GM19035 (cell line): Measurements from ENCODE around the gene DHH.
"Not testable (repeated sequence)": the region's sequence is repeated elsewhere in the genome, so short reads cannot be mapped to it uniquely, and the experiment has no call there.

Experiments
- ATAC-seq: cut with Tn5 transposase; IDR thresholded peaks from one replicate; pipeline ENCODE4 v1.9.1; 2021; ENCODE audit not compliant: unreplicated experiment

Gene DHH

GRCh38 chr12:49079793-49080192 is 14.8 kb downstream of the DHH start:
- no peak for ATAC-seq

- no peak for ATAC-seq
Observed at GRCh38 chr12:49070971-49071370, 23.6 kb downstream of the DHH start.

- peak; percentile 98 for ATAC-seq
Observed at GRCh38 chr12:49069507-49070346, 24.9 kb downstream of the DHH start, which contains the start of gene RHEBL1. Gene RHEBL1 (minus strand): TSS chr12:49069979. CDS start chr12:49069785, 194 bp downstream.

DNA sequence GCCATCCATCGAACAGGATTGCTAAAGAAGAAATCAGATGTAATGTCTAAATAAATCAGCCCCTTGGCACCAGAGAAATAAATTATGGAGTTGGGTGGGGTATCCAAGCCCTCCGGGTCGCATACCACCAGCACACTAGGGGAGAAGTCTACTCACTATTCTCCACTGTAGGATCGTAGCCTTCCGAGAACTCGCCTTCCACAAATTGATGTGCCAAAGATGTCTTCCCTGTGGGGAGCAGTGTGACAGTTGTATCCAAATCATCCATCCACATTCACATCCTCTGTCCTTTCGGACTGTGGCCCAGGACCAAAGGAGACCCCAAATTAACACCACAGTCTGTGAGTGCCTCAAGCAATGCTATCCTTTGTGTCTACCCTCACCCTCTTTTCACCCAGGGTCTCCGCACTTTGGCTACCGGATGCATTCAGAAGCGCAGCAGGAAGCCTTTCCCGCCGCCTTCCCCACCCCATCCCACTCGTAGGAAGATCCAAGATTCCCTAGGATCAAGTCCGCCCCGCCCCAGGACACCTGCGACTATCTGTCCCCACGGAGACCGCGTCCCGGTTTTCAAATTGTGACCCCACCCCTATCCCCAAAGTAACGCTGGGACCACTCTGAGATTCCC is 25.6 kb downstream of the DHH start:
- ATAC-seq, result no peak

GRCh38 chr12:49066120-49066519 is 28.5 kb downstream of the DHH start:
- ATAC-seq, result no peak

GRCh38 chr12:49064767-49065152 is 29.8 kb downstream of the DHH start:
- ATAC-seq, result no peak

DNA sequence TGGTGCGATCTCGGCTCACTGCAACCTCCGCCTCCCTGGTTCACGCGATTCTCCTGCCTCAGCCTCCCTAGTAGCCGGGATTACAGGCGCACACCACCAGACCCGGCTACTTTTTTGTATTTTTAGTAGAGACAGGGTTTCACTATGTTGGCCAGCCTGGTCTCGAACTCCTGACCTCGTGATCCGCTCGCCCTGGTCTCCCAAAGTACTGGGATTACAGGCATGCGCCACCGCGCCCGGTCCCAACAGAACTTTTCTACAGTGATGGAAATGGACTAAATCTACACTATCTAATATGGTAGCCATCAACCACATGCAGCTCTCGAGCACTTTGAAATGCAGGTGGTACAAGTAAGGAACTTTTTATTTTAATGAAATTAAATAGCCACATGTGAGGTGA is 32.7 kb downstream of the DHH start:
- not testable (repeated sequence) for ATAC-seq

- no peak for ATAC-seq
Observed at GRCh38 chr12:49061157-49061650, 33.4 kb downstream of the DHH start.

DNA sequence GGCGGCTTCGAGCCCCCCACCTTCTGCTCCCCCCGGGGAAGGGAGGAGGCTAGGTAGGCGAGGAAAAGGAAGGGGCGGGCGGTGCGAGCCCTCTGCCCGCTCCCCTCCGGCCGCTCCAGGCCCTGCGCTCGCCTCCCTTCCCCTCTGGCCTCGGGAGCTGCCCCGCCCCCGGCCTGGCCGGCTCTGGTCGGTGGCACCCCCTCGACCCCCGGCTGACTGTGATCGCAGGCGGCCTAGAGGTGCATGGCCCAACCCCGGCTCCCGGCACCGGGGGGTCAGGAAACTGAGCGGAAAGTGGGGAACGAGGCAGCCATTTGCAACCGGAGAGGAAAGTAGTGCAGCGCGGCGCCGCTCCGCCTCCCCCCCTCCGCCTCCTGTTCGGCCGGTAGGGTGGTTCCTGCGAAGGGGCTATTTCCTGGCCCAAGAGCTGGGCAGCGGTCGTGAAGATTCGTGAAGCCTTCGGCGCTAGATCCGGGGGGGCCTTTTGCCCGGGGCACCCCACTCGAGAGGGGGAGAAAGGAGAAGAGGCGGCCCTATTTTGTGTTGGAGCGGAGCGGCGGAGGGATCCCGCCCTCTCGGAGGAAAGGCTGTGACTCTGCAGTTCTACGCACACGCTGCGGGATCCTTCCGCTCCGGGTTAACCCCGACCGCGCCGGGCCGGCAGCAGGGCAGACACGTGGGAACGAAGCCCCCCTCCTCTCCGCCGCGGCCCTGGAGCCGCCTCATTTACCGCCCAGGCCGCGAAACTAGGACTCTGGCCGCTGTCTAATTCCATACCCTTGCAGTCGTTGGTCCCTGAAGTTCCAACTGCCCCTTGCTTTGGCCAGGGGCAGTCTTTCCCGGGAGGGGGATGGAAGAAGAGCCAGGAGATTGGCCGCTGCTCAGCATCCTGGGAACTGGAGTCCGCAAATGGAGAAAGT is 34.1 kb downstream of the DHH start, which contains the start of gene KMT2D:
KMT2D (minus strand) TSS at position 558 of the 920 bp plus-strand sequence. CDS start 5,470 bp downstream, outside the sequence.
- ATAC-seq, result peak; percentile 59

- peak; percentile 12 for ATAC-seq
Observed at GRCh38 chr12:49059299-49060171, 35.1 kb downstream of the DHH start.

GRCh38 chr12:49059045-49059298 is 35.6 kb downstream of the DHH start:
- ATAC-seq, result no peak

DNA sequence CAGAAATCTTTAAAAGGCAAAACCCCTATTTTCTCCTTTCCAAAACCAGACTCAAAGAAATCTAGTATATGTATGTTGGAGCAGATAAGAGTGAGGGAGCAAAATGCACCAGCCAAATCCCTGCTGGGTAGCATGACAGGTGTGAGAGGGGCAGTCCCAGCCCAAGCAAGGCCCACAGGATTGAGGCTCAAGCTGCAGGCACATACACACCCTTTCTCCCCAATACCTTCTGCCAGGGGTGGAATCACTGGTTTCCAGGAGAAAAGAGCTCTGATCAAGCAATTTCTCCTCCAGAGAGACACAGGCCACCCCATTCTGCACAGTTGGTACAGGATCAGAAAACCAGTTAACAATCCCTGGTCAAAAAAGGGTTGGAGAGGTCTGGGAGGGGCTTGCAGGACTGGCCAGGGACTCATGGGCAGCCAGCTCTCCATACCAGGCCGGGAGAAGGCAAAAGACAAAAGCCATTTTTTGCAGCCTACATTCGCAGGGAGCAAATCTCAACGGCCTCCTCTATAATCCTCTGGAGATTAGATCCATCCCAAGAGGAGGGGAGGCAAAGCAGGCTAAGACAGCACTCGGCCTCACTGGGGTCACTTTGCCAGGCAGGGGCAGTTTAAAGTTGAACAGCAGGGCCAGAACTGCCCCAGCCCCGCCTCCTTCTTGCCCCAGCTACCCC is 36.1 kb downstream of the DHH start:
- ATAC-seq, result no peak

DNA sequence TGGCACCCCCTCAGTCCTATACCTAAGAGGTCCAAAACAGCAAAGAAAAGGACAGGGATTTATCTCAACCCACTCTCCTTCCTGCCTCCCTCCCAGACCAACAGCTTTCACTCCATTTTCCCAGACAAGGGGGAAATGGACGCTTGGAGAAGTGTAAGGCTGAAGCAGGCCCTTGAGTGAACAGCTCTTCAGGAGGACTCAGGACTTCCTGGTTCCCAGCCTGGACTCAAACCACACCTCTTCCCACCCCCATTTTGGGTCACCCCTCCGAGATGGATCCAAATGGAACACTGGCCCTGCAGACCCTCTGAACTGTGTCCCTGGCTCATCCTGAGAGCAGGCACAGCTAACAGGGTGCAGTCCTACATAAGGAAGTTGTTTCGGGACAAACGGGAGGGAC is 36.7 kb downstream of the DHH start:
- ATAC-seq, result no peak

DNA sequence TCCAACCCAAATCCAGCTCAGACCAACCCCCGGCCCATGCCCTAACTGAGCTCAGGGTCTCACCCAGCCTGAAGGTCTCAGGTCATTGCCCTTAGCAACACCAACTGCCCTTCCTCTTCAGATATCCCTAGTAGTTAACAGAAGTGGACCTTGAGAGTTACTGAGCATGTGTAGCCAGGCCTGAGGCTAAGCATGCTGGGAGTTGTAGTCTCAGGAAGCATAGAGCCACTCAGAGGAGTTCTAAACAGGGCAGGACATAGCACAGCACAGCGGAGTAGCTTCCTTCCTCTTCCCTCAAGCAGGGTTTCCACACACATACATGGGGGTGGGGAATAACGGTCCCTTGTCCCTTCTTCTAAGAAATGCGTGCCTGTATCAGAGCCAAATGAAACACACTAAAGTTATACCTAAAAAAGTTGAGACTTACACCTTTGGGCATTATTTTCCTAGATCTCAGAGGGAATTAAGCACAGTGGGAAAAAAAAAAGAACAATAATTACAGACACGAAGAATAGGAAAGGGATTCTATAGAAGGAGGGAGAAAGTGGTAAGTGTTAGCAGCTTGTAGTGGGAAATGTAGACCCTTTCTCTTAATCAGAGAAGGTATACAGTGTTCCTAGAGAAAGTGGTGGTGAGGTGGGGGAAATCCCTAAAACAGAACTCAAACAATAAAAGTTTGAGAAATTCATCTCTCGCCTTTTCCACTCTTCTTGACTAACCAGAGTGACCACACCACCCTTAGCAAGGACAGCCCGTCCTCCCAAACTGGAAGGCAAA is 38.4 kb downstream of the DHH start:
- peak; percentile 54 for ATAC-seq

DNA sequence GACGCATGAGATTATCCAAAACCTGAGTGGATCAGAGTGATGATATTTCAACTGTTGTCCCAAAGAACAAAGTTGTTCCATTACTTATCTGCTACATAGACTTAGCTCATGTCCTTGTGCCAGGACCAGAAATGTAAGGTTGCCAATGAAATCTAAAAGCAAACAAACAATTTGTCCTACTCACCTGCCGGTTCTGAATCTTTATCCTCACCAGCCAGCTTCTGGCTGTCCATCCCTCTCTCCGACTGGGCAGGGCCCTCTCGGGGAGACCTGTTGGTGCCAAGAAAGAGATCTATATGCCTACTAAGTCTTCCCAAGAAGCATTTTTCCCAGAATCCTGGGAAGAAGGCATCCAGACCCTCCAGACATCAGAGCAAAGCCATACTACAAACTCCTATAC is 39.5 kb downstream of the DHH start:
- no peak for ATAC-seq

- ATAC-seq, result no peak
Observed at GRCh38 chr12:49054524-49054923, 40.1 kb downstream of the DHH start.

DNA sequence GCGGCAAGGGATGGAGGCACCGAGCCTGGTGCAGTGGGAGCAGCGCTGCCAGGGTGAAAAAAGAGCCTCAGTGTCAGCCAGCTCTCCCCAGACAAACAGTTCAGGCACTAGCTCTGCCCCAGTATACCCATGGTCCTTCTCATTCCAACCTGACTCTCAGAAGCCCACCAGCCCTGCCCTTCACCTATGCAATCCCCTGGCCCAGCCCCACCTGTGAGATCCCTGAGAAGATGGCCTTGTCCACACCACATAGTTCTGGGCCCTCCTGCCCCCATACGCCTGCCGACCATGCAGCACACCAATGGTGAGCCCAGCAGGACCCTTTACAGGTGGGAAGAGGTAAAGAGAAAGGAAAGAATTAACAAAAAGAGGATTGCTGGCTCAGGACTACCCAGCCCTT is 40.5 kb downstream of the DHH start:
- no peak for ATAC-seq

GRCh38 chr12:49052451-49053208 is 42.0 kb downstream of the DHH start:
- ATAC-seq, result no peak
